BJ (cell line): ENCODE results near the gene DLGAP1. TPM values are rescaled to one million over a fixed set of nuclear protein-coding genes. Genes with fewer than 3 reads are reported as not detected.

Experiments used
- CTCF ChIA-PET: fragments of 350-600 bp; formaldehyde crosslinking; extraction: SDS; loops from one replicate; lab custom pipeline; 2021; ENCODE audit warnings: antibody characterized with exemption, inconsistent platforms; lab: Yijun Ruan, JAX
- POLR2A ChIA-PET: fragments of 300-600 bp; sonication (Branson Sonifier 250); formaldehyde crosslinking; extraction: SDS; loops from one replicate; lab custom pipeline; 2021; ENCODE audit warnings: antibody characterized with exemption; lab: Charles Lee
- DNase-seq: peaks from one replicate; pipeline ENCODE4 v3.0.0-alpha.2; 2011; ENCODE audit warnings: low read depth
- H3K27me3 ChIP-seq: 2 replicates; pipeline ENCODE4 v1.6.0; 2011; ENCODE audit warnings: low read length; ENCODE audit not compliant: control insufficient read depth, insufficient read depth
- H3K36me3 ChIP-seq: 2 replicates; pipeline ENCODE4 v1.5.1; 2011; ENCODE audit warnings: low read length; ENCODE audit not compliant: control insufficient read depth, insufficient read depth
- H3K4me3 ChIP-seq: 2 replicates; pipeline ENCODE4 v1.5.1; 2011; ENCODE audit warnings: low read depth, mild to moderate bottlenecking, control low read depth, low read length
- CTCF ChIP-seq: IDR thresholded peaks from 2 replicates; pipeline ENCODE4 v1.5.1; 2011; ENCODE audit warnings: low read depth, mild to moderate bottlenecking, control low read depth, inconsistent platforms, low read length, moderate library complexity; ENCODE audit not compliant: insufficient read depth
- polyA plus RNA-seq: library from polyadenylated mRNA; depleted of rRNA; stranded (reverse); fragments of >200 nt; gene quantifications from 2 replicates; pipeline ENCODE4 v1.2.3, GENCODE V29; 2011

DLGAP1 gene
- polyA plus RNA-seq, 1 experiment = 0.02 TPM

- POLR2A ChIA-PET = interaction anchor here (0.5 to 0.8 kb wide), 2 partner anchors 106 to 421 kb away, joined by 4 read pairs; no protein-coding TSS in a partner anchor
- CTCF ChIA-PET = interaction anchor here (0.9 to 6.2 kb wide), 6 partner anchors 9 to 164 kb away, joined by 3 to 151 read pairs (median 20); no protein-coding TSS in a partner anchor
Observed at GRCh38 chr18:3867864-3868311, 587.2 kb downstream of the DLGAP1 start.

GRCh38 chr18:3867236-3867635 is 587.9 kb downstream of the DLGAP1 start:
- no peaks in the 10 kb centered on the region for H3K27me3 ChIP-seq
- H3K36me3 ChIP-seq = no peaks in the 10 kb centered on the region
- H3K4me3 ChIP-seq = no peak overlapping the region
- DNase-seq = no peak
- ChIA-PET CTCF (interaction anchor here (0.9 to 6.2 kb wide), 5 partner anchors 9 to 164 kb away, joined by 3 to 151 read pairs (median 35); no protein-coding TSS in a partner anchor), POLR2A (interaction anchor here (0.8 kb wide), 1 partner anchor 420 kb away, joined by 4 read pairs; no protein-coding TSS in a partner anchor)
- no peak for TF ChIP-seq CTCF

More at GRCh38 chr18:3867864-3868311, 587.2 kb downstream of the DLGAP1 start:
- Histone ChIP-seq H3K4me3 (no peak overlapping the region), H3K27me3 (no peaks in the 10 kb centered on the region), H3K36me3 (no peaks in the 10 kb centered on the region)
- no peak for DNase-seq
- no peak for TF ChIP-seq CTCF

- Histone ChIP-seq H3K27me3 (no peaks in the 10 kb centered on the region), H3K36me3 (no peaks in the 10 kb centered on the region), H3K4me3 (no peak overlapping the region)
- no peak for DNase-seq
- POLR2A ChIA-PET = no interaction called here
- CTCF ChIA-PET = no interaction called here
- TF ChIP-seq CTCF = no peak
Observed at GRCh38 chr18:3864669-3865298, 590.3 kb downstream of the DLGAP1 start.

- TF ChIP-seq CTCF = no peak
- H3K4me3 ChIP-seq = no peak overlapping the region
- H3K27me3 ChIP-seq = no peaks in the 10 kb centered on the region
- DNase-seq = no peak
- ChIA-PET POLR2A (no interaction called here), CTCF (no interaction called here)
- no peaks in the 10 kb centered on the region for H3K36me3 ChIP-seq
Observed at GRCh38 chr18:3863593-3863992, 591.5 kb downstream of the DLGAP1 start.

GRCh38 chr18:3863006-3863405 is 592.1 kb downstream of the DLGAP1 start:
- ChIA-PET CTCF (interaction anchor here (0.9 kb wide), 1 partner anchor 91 kb away, joined by 4 read pairs; no protein-coding TSS in a partner anchor), POLR2A (no interaction called here)
- no peaks in the 10 kb centered on the region for H3K27me3 ChIP-seq
- DNase-seq = no peak
- H3K4me3 ChIP-seq = no peak overlapping the region
- TF ChIP-seq CTCF = no peak
- H3K36me3 ChIP-seq = no peaks in the 10 kb centered on the region
